Colon (tissue), 2 donors: ENCODE measurements around the gene TRAF7.
"Not testable (repeated sequence)": the region's sequence is repeated elsewhere in the genome, so short reads cannot be mapped to it uniquely, and the experiment has no call there.

Experiments used
- FAIRE-seq: peaks from 2 replicates; lab custom pipeline; 2012; peaks lifted over from hg19 to GRCh38; lab: Jason Lieb, UNC
- donor health status: control.
- donor health status: control.

TRAF7 gene

GRCh38 chr16:2203119-2203688 is 47.6 kb downstream of the TRAF7 start:
- FAIRE-seq = not testable (repeated sequence)

DNA sequence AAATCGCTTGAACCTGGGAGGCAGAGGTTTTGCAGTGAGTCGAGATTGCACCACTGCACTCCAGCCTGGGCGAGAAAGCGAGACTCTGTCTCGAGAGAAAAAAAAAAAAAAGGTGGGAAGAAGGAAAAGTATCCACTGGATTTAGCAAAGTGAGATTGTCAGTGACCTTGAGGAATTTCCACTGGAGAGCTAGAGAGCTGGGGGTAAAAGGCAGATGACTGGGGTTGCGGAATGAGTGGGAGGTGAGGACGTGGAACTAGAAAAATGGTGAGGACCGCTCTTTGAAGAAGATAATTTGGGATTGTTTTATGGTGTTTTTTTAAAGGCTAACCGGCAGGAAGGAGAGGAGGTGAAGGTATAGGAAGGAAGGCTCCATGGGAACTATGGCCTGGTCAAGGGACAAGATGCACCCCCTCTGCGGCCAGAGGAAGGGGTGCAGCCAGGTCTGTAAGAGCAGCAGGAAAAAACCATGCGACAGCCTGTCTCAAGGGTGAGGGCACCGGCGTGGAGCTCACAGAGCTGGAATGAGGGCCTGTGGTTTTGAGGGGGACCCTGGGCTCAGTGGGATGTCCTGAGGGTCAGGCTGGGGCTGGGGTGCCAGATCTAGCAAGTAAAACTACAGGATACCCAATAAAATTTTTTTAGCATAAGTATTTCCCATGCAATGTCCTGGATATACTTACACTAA is 49.0 kb downstream of the TRAF7 start:
- FAIRE-seq = no peak

- FAIRE-seq = no peak
Measured at GRCh38 chr16:2205104-2205966, 49.8 kb downstream of the TRAF7 start, which contains the start of gene MLST8. Gene MLST8 (plus strand): TSS chr16:2205454. CDS start chr16:2206086, 632 bp downstream.

- FAIRE-seq = no peak
Measured at GRCh38 chr16:2205967-2206313, 50.4 kb downstream of the TRAF7 start.

DNA sequence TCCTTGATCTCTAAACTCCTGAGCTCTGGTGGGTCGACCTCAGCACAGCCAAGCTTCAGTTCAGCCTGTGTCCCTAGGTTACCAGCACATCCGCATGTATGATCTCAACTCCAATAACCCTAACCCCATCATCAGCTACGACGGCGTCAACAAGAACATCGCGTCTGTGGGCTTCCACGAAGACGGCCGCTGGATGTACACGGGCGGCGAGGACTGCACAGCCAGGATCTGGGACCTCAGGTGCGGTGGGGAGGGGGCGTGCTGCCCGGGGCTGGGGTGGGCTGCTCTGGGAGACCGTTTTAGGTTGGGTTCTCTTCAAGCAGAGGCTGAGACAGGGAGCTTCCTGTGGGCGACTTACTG is 50.8 kb downstream of the TRAF7 start:
- no peak for FAIRE-seq

DNA sequence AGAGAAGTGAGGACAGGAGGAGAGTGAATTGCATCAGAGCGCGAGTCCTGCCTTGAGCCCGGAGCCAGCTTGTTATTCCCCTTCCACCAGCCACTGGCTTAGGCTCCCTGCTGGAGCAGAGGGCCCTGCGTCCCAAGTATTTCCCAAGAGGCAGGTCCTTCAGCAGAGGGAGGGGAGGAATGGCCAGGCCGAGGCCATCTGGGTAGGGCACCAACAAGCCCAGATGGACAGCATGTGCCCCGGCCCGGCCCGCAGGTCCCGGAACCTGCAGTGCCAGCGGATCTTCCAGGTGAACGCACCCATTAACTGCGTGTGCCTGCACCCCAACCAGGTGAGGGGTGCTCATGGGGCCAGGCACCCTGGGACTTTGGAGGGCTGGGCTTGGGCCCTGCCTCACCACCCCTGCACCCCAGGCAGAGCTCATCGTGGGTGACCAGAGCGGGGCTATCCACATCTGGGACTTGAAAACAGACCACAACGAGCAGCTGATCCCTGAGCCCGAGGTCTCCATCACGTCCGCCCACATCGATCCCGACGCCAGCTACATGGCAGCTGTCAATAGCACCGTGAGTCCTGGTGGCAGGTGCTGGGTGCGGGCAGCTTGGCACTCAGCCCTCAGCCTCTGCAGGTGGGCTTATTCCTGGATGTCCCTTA is 51.3 kb downstream of the TRAF7 start:
- no peak for FAIRE-seq

DNA sequence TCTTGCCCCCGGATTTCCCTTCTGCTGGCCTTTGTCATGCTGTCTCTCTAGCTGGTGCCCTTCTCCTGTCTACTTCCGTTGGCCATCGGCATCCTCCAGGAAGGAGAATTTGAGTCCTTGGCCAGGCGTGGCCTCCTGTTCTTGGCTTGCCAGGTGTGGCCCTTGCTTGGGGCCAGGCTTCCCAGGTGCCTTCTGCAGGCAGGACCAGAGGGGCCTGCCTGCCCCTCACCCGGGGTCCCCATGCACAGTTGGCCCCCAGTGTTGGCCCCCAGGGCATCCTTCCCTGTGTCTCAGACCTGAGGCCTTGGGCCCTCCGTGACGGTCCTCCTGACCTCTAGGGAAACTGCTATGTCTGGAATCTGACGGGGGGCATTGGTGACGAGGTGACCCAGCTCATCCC is 52.3 kb downstream of the TRAF7 start:
- FAIRE-seq = no peak

DNA sequence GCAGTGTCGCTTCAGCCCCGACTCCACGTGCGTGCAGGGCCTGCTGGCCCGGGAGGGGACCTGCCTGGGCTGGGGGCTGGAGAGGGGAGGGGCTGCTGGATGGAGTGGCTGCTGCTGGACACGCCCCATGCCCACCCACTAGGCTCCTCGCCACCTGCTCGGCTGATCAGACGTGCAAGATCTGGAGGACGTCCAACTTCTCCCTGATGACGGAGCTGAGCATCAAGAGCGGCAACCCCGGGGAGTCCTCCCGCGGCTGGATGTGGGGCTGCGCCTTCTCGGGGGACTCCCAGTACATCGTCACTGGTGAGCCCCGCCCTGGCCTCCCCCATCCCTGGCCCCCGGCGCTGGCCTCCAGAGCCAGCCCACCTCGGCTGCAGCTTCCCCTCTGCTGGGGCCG is 52.7 kb downstream of the TRAF7 start:
- no peak for FAIRE-seq

- FAIRE-seq = no peak
Measured at GRCh38 chr16:2208772-2209171, 53.2 kb downstream of the TRAF7 start.

DNA sequence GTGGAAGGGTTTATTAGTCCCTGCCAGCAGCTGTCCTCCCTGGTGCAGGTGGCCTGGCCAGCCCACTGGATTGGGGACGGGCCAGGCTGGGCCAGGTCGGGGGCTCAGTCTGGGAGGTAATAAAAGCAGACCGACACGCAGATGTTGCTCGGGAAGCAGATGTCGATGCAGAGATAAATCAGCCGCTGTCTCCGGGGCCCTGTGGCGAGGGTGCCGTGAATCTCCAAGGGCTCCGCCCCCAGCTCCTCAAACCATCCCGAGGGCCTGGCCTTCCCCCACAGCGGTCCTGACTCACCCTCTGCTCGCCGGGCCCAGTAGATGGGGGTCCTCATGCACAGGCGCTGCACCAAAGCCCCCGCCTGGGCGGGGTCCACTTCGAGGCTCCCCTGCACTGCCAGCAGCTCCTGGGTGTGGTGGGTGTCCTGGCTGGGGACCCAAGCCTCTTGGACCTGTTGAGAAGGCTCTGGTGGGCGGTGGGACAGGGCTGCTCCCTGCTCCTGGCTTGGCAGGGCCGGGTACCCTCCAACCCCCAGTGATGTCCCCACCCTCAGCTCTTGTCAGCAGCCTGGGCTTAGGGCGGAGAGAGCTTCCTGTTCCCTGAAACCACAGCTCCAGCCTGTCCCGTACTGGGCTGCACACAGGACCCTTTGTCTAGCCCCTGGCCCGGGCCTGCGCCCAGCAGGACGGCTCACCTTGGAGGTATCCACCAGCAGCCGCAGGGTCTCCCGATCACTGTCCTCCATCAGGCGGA is 53.9 kb downstream of the TRAF7 start:
- no peak for FAIRE-seq

DNA sequence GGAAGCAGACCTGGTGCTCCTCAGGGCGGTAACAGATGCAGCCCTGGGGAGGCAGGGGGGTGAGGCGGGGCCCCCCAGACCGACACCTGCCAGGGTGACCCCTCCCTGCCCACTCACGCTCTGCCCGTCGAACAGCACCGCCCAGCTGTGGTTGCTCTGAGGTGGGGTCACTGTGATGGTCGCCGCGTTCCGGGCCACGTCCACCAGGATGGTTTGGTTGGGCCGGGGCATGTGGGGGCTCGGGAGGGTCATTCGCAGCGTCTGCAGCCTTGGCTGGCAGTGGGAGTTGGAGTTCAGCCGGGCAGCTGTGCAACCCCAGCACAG is 54.4 kb downstream of the TRAF7 start:
- no peak for FAIRE-seq

DNA sequence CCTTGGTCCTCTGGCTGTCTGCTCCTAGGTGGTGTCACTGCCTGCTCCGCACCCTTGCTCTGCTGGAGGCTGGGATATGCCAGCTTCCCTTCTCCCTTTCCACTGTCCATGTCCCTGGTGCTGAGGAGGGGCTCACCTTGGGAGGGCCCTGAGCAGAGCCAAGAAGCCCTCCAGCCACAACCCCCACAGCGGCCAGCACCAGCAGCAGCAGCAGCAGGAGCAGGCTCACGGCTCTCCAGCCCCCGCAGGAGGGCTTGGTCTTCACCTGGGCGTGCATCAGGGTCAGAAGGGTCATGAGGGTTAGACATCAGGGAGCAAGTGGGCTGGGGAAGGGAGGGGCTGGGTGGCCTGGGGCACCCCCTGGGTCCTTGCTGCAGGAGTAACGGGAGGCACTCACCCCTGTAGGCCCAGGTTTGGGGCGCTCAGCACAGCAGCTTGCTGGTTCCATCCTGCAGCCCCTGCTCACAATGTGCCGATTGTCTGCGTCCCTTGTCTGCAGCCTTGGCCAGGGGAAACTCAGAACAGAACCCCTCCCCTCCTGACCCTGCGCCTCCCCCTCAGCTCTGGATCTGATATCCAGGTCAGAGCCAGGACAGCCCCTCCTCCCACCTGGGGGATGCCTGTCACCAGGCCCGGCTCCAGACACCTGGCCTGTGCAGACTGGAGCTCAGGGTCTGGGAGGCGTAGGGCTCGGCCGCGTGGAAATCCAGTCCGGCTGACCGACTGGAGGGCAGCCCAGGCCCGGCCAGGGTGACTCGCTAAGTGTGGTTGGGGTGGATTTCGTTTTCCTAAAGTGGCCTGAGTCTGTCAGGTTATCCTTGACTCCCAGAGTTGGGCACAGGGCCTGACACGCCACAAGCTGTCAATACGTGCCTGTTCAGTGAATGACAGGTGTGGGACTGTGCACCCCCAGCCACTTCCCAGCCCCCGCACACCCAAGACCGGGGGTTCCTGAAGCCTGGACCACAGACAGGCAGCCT is 55.1 kb downstream of the TRAF7 start, which contains the start of gene BRICD5:
TSS of gene BRICD5 (minus strand) at position 478 of the 980 bp plus-strand sequence. CDS start at position 448, 30 bp downstream.
- no peak for FAIRE-seq

DNA sequence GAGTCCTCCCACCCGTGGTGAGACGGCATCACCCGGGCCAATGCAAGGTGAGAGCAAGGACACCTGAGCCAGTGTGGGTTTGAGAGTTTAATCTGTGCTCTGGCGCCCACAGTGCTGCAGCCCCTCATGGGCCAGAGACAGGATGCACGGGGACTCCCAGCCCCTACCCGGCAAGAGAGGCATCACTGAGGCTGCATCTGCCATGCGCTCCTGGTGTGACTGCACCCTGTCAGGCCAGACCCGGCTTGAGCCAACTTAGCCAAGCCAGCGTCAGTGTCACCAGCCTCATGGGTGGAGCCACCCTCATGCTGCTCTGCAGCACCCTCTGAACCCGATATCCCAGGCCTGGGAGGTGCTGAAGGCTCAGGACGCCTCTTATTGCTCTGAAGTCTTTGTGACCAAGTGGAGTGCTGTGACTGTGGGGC is 56.4 kb downstream of the TRAF7 start:
- no peak for FAIRE-seq

DNA sequence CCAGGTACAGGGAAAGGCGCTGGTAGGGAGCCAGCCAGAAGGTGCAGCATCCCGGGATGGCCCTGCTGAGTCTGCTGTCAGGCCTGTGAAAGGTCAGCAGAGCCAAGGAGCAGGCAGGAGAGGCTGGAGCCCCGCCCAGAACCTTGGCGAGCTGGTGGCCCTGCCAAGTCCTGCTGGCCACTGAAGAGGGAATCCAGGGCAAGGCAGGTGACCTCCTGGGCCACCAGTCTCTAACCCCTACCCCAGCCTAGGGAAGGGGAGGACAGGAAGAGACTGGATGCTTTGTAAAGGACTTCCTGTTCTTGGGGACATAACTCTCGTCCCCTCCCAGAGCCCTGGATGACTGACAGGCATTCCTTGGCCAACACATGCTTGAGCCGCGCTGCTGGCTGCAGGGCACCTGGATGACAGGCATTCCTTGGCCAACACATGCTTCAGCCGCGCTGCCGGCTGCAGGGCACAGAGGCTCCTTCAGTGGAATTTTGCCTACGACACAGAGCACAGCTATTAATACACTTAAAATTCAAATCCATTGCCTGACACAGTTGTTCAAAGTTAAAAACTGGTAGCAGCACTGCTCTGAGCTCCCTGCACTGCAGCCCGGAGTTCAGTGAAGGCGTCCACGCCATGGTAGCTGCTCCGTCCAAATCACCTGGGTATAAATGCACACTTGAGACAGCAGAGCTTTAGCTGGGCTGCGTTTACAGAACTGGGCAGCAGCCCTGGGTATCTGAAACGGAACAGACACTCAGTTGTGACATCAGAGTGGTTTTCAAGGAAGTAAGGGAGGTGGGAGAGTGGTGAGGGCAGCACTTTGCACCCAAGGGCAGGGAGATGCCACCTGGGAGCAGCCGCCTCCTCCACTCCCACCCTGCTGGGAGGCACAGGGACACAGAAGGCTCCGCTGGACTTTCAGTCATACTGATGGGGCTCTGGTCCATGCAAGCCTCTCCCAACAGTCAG is 57.1 kb downstream of the TRAF7 start:
- FAIRE-seq = no peak

DNA sequence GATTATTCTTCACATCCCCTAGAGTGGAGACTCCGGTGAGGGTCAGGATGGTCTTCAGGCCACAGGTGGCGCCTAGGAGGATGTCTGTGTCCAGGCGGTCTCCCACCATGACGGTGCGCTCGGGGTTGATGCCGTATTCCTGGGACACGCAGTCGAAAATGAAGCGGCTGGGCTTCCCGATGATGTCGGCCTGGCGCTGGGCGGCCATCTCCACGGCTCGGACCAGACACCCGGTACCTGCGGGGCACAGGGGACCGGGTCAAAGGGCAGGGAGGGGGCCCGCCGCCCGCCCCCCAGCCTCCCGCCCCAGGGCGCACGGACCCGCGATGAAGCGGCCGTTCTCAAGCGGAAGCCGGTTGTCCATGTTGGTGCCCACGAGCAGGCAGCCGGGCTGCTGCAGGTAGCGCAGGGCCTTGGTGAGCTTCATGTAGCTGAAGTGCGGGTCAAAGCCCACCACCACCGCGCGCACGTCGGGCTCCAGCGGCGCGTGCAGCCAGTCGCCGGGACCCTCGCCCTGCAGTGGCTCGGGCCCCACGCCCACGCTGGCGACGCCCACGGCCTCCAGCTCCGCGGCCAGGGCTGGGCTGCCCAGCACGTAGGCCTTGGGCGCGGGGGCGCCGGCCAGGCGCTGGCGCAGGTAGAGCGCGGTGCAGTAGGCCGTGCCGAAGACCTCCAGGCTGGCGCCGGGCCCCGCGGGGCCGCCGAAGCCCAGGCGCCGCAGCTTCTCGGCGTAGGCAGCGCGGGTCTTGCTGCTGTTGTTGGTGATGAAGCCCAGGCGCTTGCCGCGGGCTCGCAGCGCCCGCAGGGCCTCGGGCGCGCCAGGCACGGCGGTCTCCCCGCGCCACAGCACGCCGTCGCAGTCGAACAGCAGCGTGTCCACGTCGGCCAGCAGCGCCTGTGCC is 58.5 kb downstream of the TRAF7 start:
- no peak for FAIRE-seq

DNA sequence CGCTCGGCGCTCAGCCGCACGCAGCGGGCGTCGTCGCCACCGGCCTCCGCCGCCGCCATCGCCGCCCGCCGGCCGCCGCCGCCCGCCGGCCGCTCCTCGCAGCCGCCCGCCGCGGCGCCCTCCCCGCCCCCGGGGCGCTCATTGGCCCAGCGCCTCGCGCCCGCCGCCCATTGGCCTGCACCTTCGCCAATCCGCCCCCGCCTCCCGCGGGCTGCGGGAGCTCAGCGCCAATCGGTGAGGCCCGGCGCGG is 59.1 kb downstream of the TRAF7 start, which contains the start of gene PGP:
TSS of gene PGP (minus strand) at position 122 of the 250 bp plus-strand sequence. CDS start at position 59, 63 bp downstream.
- no peak for FAIRE-seq

- no peak for FAIRE-seq
Measured at GRCh38 chr16:2216330-2216729, 60.7 kb downstream of the TRAF7 start.

DNA sequence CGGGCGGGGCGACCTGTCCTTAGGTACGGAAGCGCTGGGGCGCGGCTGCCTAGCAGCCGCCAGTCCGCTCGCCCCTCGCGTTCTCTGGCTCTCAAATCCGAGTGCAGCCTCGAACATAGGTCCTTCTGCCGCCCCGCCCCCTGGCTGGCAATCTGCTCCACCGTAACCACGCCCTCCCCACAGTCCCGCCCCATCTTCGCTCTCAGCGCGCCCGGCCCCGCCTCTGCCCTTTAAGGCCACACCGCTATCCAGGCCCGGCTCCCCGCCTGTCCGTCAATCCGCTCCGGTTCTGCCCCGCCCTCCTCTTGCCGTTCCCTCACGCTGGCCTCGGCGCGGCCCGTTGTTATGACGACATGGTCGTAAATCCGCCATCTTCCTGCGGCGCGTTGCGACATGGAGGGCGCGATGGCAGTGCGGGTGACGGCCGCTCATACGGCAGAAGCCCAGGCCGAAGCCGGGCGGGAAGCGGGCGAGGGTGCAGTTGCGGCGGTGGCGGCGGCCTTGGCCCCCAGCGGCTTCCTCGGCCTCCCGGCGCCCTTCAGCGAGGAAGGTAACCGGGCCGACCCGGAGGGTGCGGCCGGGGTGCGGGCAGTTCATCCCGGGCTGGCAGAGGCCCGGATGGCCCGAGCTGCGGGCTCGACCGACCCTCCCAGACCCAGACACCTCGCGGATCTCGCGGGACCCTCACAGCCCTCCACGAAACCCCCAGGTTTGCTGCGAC is 67.8 kb downstream of the TRAF7 start, which contains the start of gene E4F1:
TSS of gene E4F1 (plus strand) at position 371 of the 721 bp plus-strand sequence. CDS start at position 394, 23 bp downstream.
- no peak for FAIRE-seq
